ENCODE results near the gene PDF.
"Not testable (repeated sequence)": the region's sequence is repeated elsewhere in the genome, so short reads cannot be mapped to it uniquely, and the experiment has no call there.

DNA sequence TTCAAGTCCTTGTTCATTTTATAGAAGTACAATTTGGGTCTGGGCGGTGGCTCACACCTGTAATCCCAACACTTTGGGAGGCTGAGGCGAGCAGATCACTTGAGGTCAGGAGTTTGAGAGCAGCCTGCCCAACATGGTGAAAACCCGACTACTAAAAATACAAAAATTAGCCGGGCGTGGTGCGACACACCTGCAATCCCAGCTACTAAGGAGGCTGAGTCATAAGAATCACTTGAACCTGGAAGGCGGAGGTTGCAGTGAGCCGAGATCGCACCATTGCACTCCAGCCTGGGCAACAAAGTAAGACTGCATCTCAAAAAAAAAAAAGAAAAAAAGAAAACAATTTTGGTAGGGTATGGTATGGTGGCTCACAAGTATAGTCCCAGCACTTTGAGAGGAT, 29.7 kb upstream of the PDF start:
- not testable (repeated sequence) for TF ChIP-seq CTCF (IDR thresholded peaks at IDR 0.05); ZFX (IDR thresholded peaks at IDR 0.05; ENCODE audit: borderline replicate concordance)
